Chondrocyte (in vitro differentiated cells): ENCODE measurements around the gene ASPRV1. TPM values are rescaled to one million over a fixed set of nuclear protein-coding genes. Genes with fewer than 3 reads are reported as not detected.

Experiments
- DNase-seq: peaks from one replicate; pipeline ENCODE4 v3.0.0; 2021; ENCODE audit warnings: mixed read lengths, low spot score
- H3K27ac Mint-ChIP-seq: one replicate; pipeline ENCODE4 v1.8.0; 2021; ENCODE audit warnings: mild to moderate bottlenecking, moderate library complexity, mixed read lengths; ENCODE audit not compliant: unreplicated experiment
- H3K27me3 Mint-ChIP-seq: 2 replicates; pipeline ENCODE4 v1.8.0; 2021; ENCODE audit warnings: low read depth, mixed read lengths
- H3K36me3 Mint-ChIP-seq: 2 replicates; pipeline ENCODE4 v1.8.0; 2021; ENCODE audit warnings: low read depth, mixed read lengths
- H3K4me1 Mint-ChIP-seq: 2 replicates; pipeline ENCODE4 v1.8.0; 2021; ENCODE audit warnings: low read depth, mild to moderate bottlenecking, mixed read lengths
- H3K4me3 Mint-ChIP-seq: one replicate; pipeline ENCODE4 v1.8.0; 2021; ENCODE audit warnings: mild to moderate bottlenecking, moderate library complexity, mixed read lengths; ENCODE audit not compliant: unreplicated experiment
- H3K9me3 Mint-ChIP-seq: 2 replicates; pipeline ENCODE4 v1.8.0; 2021; ENCODE audit warnings: low read depth, mixed read lengths
- total RNA-seq: library from RNA; stranded (reverse); gene quantifications from 3 replicates; pipeline ENCODE4 v1.2.1, GENCODE V29; 2021
- TF ChIP-seq, protein P1 (sequence below): fragments of 200-600 bp; sonication (generic); IDR thresholded peaks from 2 replicates; pipeline ENCODE4 v1.5.0; 2021; ENCODE audit warnings: antibody characterized with exemption, mild to moderate bottlenecking, moderate library complexity

ASPRV1 gene
- total RNA-seq, 1 donor from 2014 or later: 0.35 TPM

DNA sequence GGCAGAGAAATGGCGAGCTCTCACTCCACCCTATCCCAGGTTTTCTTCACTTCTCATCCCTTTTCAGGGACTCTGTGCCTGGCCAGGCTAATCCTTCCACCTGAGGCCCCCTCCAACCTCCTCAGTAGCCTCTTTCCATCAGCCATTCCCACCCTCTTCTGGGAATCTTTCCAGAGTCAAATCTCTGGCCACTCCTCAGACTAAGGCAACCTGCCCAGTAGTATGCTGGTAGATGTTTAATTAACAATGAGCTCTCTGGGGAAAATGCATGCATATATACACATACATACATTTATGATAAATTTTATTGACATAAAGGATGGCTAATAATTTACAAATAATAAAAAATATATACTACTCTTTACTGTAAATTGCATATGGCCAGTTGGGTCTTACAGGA lies 11.4 kb upstream of the ASPRV1 start:
- peaks cover 11% of the 10 kb centered on the region for H3K27me3 Mint-ChIP-seq
- H3K9me3 Mint-ChIP-seq: no peaks in the 10 kb centered on the region
- H3K36me3 Mint-ChIP-seq: no peaks in the 10 kb centered on the region
- peaks cover 5% of the 10 kb centered on the region for H3K4me1 Mint-ChIP-seq
- DNase-seq: no peak
- no peak overlapping the region for H3K4me3 Mint-ChIP-seq
- H3K27ac Mint-ChIP-seq: no peak overlapping the region
- TF ChIP-seq, protein P1, sequence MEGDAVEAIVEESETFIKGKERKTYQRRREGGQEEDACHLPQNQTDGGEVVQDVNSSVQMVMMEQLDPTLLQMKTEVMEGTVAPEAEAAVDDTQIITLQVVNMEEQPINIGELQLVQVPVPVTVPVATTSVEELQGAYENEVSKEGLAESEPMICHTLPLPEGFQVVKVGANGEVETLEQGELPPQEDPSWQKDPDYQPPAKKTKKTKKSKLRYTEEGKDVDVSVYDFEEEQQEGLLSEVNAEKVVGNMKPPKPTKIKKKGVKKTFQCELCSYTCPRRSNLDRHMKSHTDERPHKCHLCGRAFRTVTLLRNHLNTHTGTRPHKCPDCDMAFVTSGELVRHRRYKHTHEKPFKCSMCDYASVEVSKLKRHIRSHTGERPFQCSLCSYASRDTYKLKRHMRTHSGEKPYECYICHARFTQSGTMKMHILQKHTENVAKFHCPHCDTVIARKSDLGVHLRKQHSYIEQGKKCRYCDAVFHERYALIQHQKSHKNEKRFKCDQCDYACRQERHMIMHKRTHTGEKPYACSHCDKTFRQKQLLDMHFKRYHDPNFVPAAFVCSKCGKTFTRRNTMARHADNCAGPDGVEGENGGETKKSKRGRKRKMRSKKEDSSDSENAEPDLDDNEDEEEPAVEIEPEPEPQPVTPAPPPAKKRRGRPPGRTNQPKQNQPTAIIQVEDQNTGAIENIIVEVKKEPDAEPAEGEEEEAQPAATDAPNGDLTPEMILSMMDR: no peak

DNA sequence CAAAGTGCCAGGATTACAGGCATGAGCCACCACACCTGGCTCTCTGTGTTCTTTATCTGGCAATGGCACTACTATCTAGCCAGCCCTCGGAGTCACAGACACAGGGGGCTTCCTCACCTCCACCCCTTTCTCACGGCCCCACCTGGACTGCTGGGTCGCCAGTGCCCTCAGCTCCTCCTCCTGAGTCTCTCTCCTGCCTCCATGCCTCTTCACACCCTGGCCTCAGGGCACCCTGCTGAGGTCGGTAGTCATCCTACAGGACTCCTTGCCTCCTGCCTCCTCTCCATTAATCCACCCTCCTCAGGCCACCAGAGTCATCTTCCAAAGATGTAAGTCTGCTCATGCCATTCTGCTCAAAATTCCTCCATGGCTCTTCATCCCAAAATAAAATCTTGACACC lies 8.6 kb upstream of the ASPRV1 start:
- H3K9me3 Mint-ChIP-seq: no peaks in the 10 kb centered on the region
- H3K4me1 Mint-ChIP-seq: peaks cover 12% of the 10 kb centered on the region
- peaks cover 11% of the 10 kb centered on the region for H3K27me3 Mint-ChIP-seq
- no peaks in the 10 kb centered on the region for H3K36me3 Mint-ChIP-seq
- TF ChIP-seq, protein P1: no peak
- no peak overlapping the region for H3K27ac Mint-ChIP-seq
- H3K4me3 Mint-ChIP-seq: no peak overlapping the region
- no peak for DNase-seq

DNA sequence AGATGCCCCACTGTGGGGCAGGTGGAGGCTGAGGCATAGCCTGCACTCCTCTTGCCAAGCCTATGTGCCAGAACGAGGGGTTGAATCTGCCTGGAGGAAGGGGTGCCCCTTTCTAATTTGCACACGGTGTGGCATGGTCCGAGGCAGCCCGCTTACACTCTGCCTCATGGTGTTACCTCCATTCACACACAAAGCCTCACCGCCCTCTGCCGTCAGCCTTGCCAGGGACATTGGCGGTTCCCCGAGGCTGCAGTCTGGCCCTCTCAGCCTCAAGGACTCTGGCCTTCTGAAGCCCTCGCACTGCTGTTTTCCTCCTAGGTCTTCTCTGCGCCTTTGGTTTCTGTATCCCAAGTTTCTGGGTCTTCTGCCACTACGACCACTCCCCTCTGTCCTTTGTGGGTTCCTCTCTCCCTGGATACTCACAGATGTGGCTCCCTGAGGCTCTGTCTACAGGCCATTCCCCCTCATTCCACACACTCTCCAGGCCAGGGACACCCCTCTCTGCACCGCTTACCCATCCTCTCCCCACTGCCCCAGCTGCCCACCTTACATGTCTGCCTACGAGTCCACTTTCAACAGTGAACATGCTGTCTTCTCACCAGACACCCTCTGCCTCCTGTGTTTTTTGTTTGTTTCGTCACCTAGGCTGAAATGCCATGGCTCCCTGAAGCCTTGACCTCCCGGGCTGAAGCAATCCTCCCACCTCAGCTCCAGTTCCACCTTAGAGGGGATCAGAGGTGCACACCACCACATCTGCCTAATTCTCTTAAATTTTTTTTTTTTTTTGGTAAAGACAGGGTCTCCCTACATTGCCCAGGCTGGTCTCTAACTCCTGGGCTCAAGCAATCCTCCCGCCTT lies 7.9 kb upstream of the ASPRV1 start:
- TF ChIP-seq, protein P1: no peak
- Mint-ChIP-seq H3K4me3 (no peak overlapping the region), H3K27me3 (peaks cover 11% of the 10 kb centered on the region), H3K9me3 (no peaks in the 10 kb centered on the region), H3K27ac (no peak overlapping the region), H3K4me1 (peaks cover 12% of the 10 kb centered on the region), H3K36me3 (no peaks in the 10 kb centered on the region)
- DNase-seq: no peak

DNA sequence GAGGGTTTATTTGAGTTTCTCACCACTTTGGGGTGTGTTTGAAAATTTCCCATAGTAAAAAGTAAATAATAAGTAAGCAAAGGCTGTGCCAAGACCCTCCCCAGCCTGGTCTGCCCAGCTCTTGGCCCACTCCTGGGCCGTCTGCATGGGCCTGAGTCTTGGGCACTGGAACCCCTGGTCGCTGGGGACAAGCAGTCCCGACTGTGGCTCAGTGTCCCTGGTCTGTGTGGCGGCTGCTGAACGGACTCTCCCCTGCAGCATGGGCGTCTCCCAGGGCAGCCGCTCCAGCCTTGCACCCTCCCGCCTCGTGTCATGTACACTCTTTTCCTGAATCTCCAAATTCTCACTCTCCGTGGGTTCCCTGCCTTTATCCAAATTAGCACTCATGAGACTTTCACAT lies 7.2 kb upstream of the ASPRV1 start:
- Mint-ChIP-seq H3K36me3 (no peaks in the 10 kb centered on the region), H3K27ac (no peak overlapping the region), H3K4me3 (no peak overlapping the region), H3K27me3 (peaks cover 11% of the 10 kb centered on the region), H3K4me1 (peaks cover 12% of the 10 kb centered on the region), H3K9me3 (no peaks in the 10 kb centered on the region)
- TF ChIP-seq, protein P1: no peak
- no peak for DNase-seq

DNA sequence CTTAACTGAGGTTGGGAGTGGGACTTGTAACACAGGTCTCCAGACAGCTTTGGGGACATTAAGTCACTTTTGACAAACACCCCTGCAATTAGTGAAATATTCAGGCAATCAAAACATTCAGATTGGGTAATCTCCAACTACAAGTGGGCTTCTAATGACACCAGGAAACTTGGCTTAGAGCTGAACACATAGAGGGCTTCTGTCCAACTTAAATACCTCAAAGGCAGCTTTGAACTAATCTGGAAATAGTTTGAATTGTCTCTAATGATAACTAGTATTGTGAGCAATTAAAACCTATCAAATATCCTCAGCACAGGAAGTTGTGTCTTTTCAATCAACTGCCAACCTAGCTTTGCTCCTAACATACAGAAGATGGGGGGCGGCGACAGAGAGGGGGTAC lies 5.1 kb upstream of the ASPRV1 start:
- Mint-ChIP-seq H3K4me3 (no peak overlapping the region), H3K4me1 (peaks cover 7% of the 10 kb centered on the region), H3K27me3 (peaks cover 11% of the 10 kb centered on the region), H3K27ac (no peak overlapping the region), H3K9me3 (no peaks in the 10 kb centered on the region), H3K36me3 (no peaks in the 10 kb centered on the region)
- TF ChIP-seq, protein P1: no peak
- no peak for DNase-seq
